H4 (cell line): ENCODE data around the gene CEPT1. TPM values are rescaled to one million over a fixed set of nuclear protein-coding genes. Genes with fewer than 3 reads are reported as not detected.
A peak's percentile ranks its signal among the peaks of the same experiment; 100 is the strongest.

ENCODE experiments used
- DNase-seq: peaks from one replicate; pipeline ENCODE4 v3.0.0-alpha.2; 2015; ENCODE audit warnings: low spot score
- total RNA-seq: library from RNA; depleted of rRNA; stranded (reverse); fragments of >200 nt; shearing (Covaris generic); gene quantifications from 2 replicates; pipeline ENCODE4 v1.2.3, GENCODE V29; 2014; rRNA removed

Gene CEPT1
- total RNA-seq, 1 experiment from 2014 or later: 43.6 TPM

DNA sequence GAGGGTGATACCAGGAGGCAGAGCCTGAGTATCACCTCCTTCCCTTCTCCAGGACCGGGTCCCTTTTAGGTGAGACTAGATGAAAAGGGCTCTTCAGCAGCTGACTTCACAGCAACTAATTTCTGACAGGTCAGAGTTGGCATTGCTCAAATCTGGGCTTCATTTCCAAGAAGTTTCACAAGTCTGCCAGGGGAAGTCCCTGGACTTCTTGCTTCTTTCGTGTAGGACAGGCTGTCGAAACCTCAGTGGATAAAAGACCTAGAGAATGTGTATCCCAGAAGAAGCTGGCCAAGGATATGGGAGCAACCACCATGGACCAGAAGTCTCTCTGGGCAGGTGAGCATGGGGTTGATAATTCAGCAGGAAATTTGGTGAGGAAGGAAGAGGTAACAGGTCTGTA is 87.4 kb downstream of the CEPT1 start, which contains the start of gene CHI3L2:
CHI3L2 (plus strand) TSS at position 280 of the 400 bp plus-strand sequence; CDS start at position 297, 17 bp downstream.
- DNase-seq: no peak

DNA sequence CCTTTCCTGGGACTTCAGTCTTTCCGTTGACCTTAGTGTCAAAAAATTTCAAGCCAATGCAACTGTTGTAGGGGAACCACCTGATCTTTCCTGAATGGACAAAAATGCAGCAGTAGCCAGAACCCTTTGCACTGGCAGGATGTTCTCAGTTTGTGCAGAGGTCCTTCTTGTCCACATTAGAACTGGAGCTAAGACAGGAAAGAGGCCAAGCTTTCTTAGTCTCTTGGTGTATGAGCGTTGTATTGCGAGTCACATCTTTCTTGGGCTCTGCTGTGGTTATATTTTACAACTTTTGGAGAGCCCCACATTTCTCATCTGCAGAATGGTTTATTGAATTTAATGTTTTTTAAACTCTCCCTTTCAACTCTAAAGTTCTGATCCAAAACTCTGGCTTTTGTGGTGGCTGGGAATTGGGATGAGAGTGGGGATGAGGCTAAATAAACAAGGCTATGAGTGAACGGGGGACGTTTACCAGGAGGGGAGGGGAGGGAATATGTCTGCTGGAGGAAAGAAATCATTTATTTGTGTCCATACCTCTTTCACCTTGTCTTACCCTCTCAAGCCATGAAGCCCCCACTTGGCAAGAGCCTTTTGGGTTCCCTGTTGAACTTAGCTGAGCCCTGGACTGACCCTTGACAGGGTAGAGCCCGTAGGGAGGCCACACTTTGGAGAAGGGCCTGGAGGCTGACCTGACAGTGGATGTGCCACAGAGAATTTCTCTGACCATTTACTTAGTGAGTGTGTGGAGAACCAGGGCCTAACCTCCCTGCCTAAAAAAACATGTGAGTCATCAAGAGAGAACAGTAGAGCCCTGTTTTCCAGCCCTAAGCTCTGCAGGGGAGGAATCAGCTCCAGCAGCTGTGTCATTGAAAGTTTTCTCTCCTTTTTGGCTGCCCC is 88.1 kb downstream of the CEPT1 start:
- peak; percentile 52 for DNase-seq

- no peak for DNase-seq
These were observed 88.7 kb downstream of the CEPT1 start for GRCh38 chr1:111228748-111229126.

DNA sequence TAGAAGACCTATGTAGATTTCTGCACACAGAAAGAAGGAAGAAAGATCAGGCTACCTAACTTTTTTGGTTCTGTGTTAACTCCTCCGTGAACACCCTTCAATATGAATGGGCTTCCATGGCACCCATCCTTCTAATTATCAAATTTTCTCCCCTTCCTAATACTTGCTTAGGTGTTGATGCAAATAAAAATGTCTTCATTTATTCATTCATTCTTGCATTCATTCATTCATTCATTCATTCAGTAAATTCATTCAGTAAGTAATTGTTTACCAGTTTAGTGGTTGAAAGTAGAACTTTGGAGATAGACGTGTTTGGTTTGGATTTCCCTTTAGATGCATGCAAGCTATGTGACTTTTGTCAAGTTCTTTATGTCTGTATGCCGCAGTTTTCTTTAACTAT is 92.1 kb downstream of the CEPT1 start:
- no peak for DNase-seq

DNA sequence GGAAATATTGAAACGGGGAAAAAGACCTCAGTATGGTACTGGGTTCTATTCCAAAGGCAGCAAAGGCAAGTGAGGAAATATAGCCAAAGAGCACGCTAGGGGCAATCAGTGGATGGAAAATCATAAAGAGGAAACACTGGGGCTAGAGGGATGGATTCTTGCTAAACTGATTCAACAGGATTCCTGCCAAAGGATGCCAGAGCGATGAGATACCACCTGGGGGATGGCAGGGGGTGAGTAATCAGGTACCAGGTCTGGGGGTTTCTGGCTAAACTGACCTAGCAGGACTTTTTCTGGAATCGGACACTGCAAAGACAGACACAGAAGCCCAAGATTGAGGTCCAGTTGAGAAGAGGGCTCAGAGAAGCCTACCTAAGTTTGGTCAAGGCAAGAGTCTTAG is 94.2 kb downstream of the CEPT1 start:
- DNase-seq: no peak

Other genes with a start within 250 kb of the CEPT1 start
- gene LRIF1, start 176.3 kb upstream of the CEPT1 start, total RNA-seq: 0.06 and 0.15 TPM in 2 replicates
- gene DRAM2, start 130 bp upstream of the CEPT1 start, total RNA-seq: 34.0 and 36.1 TPM in 2 replicates
- 1.5 and 3.0 TPM in 2 replicates for gene DENND2D, start 60.4 kb downstream of the CEPT1 start, total RNA-seq
- not detected in 2 replicates for gene CHI3L2, start 87.5 kb downstream of the CEPT1 start, total RNA-seq
- gene CHIA, start 150.6 kb downstream of the CEPT1 start, total RNA-seq: not detected in 2 replicates